GM12878 (cell line): ENCODE results near the gene RIT2. TPM values are rescaled to one million over a fixed set of nuclear protein-coding genes. Genes with fewer than 3 reads are reported as not detected.

Experiments
- ATAC-seq: fragments of 200-7000 bp; cut with Tn5 transposase; 3 replicates; pipeline ENCODE4 v1.9.1; 2020; ENCODE audit warnings: mild to moderate bottlenecking, moderate library complexity
- BruUV-seq: library from RNA; stranded (reverse); fragments of 400-500 nt; replicated peaks from 2 replicates; lab custom pipeline; 2021; lab: Mats Ljungman, UMichigan
- CTCF ChIA-PET: fragments of 300-600 bp; sonication (Branson Sonifier 250); formaldehyde crosslinking; extraction: SDS; loops from one replicate; lab custom pipeline; 2021; ENCODE audit warnings: inconsistent platforms; lab: Yijun Ruan, JAX
- POLR2A ChIA-PET: fragments of 350-600 bp; formaldehyde crosslinking; extraction: SDS; loops from one replicate; lab custom pipeline; 2021; ENCODE audit warnings: inconsistent platforms; lab: Charles Lee
- RAD21 ChIA-PET: fragments of 300-600 bp; sonication (Branson Sonifier 250); formaldehyde crosslinking; loops from one replicate; lab custom pipeline; 2023; ENCODE audit warnings: antibody characterized with exemption; ENCODE audit not compliant: unreplicated experiment; lab: Charles Lee
- SMC1A ChIA-PET: fragments of 300-600 bp; sonication (Branson Sonifier 250); formaldehyde crosslinking; loops from one replicate; lab custom pipeline; 2023; ENCODE audit not compliant: unreplicated experiment, uncharacterized antibody; lab: Charles Lee
- DNase-seq: peaks from one replicate; pipeline ENCODE4 v3.0.0-alpha.2; 2011; ENCODE audit warnings: low read depth, low spot score
- FAIRE-seq: peaks from 3 replicates; lab custom pipeline; 2011; peaks lifted over from hg19 to GRCh38; lab: Jason Lieb, UNC
- H2AFZ ChIP-seq: 2 replicates; pipeline ENCODE4 v1.6.0; 2011; ENCODE audit warnings: low read depth, low read length, control low read depth; ENCODE audit not compliant: control insufficient read depth
- H3K27ac ChIP-seq: 2 replicates; pipeline ENCODE4 v1.5.1; 2011; ENCODE audit warnings: control low read depth; ENCODE audit not compliant: control insufficient read depth, insufficient read depth
- H3K27me3 ChIP-seq, 2 experiments: replicated peaks in 1 of 2; 2 replicates each; pipeline versions ENCODE4 v1.6.0 to v1.6.1; 2011; ENCODE audit warnings: low read length in 1 of 2; ENCODE audit not compliant: control insufficient read depth in 2 of 2, insufficient read depth in 2 of 2
- H3K36me3 ChIP-seq, 2 experiments: 2 replicates each; pipeline ENCODE4 v1.5.1; 2011; ENCODE audit warnings: low read length in 1 of 2; ENCODE audit not compliant: control insufficient read depth in 2 of 2, insufficient read depth in 2 of 2
- H3K4me1 ChIP-seq: 2 replicates; pipeline ENCODE4 v1.6.1; 2011; ENCODE audit warnings: mild to moderate bottlenecking, low read length, moderate library complexity, mixed read lengths; ENCODE audit not compliant: control insufficient read depth, insufficient read depth
- H3K4me2 ChIP-seq: 2 replicates; pipeline ENCODE4 v1.6.0; 2011; ENCODE audit warnings: control low read depth; ENCODE audit not compliant: control insufficient read depth, insufficient read depth
- H3K4me3 ChIP-seq: fragments of 200-600 bp; sonication (generic); 2 replicates; pipeline ENCODE4 v1.5.1; 2016
- H3K79me2 ChIP-seq: 2 replicates; pipeline ENCODE4 v1.6.0; 2011; ENCODE audit warnings: low read length; ENCODE audit not compliant: control insufficient read depth, insufficient read depth
- H3K9ac ChIP-seq: 2 replicates; pipeline ENCODE4 v1.8.0; 2011; ENCODE audit warnings: low read length, control low read depth, mixed read lengths; ENCODE audit not compliant: control insufficient read depth, insufficient read depth
- H3K9me3 ChIP-seq: replicated peaks from 3 replicates; pipeline ENCODE4 v1.5.1; 2011; ENCODE audit warnings: mild to moderate bottlenecking, low read length; ENCODE audit not compliant: control insufficient read depth, insufficient read depth
- H4K20me1 ChIP-seq: 2 replicates; pipeline ENCODE4 v1.6.0; 2011; ENCODE audit not compliant: control insufficient read depth, insufficient read depth
- E2F4 ChIP-seq: IDR thresholded peaks from 2 replicates; pipeline ENCODE4 v1.6.1; 2012; ENCODE audit warnings: low read depth, low read length, improper control_type of control experiment
- GATAD2B ChIP-seq: fragments of 450-650 bp; conservative IDR thresholded peaks from 2 replicates; pipeline ENCODE4 v1.6.1; 2017; ENCODE audit warnings: low read depth, mild to moderate bottlenecking, moderate library complexity
- IKZF1 ChIP-seq: fragments of 450-650 bp; conservative IDR thresholded peaks from 2 replicates; pipeline ENCODE4 v1.6.1; 2017; ENCODE audit warnings: antibody characterized with exemption, mild to moderate bottlenecking
- KAT2A ChIP-seq: conservative IDR thresholded peaks from 2 replicates; pipeline ENCODE4 v1.6.1; 2011; ENCODE audit warnings: low read depth, low read length; ENCODE audit not compliant: control insufficient read depth
- MEF2B ChIP-seq: fragments of 450-650 bp; IDR thresholded peaks from 2 replicates; pipeline ENCODE4 v1.6.1; 2018; ENCODE audit warnings: mild to moderate bottlenecking, moderate library complexity; ENCODE audit not compliant: partially characterized antibody, poor library complexity, severe bottlenecking
- MYB ChIP-seq: fragments of 150-350 bp; IDR thresholded peaks from 2 replicates; pipeline ENCODE4 v1.6.1; 2014; ENCODE audit warnings: mild to moderate bottlenecking, low read depth, low read length, borderline replicate concordance
- RELB ChIP-seq: fragments of 450-650 bp; IDR thresholded peaks from 2 replicates; pipeline ENCODE4 v1.6.1; 2017; ENCODE audit warnings: low read depth, mild to moderate bottlenecking, moderate library complexity
- SMC3 ChIP-seq: IDR thresholded peaks from 2 replicates; pipeline ENCODE4 v1.6.1; 2011; ENCODE audit warnings: low read length, improper control_type of control experiment, borderline replicate concordance
- SPI1 ChIP-seq: IDR thresholded peaks from 2 replicates; pipeline ENCODE4 v1.6.1; 2011; ENCODE audit warnings: low read depth, mild to moderate bottlenecking, low read length, moderate library complexity, borderline replicate concordance; ENCODE audit not compliant: insufficient read depth
- in situ Hi-C: fragments of 300-500 bp; cut with MboI; formaldehyde crosslinking; loops from 9 replicates; pipeline ENCODE4 v1.14.3; 2018; ENCODE audit warnings: mixed read lengths
- intact Hi-C: fragments of 100-400 bp; cut with micrococcal nuclease; formaldehyde crosslinking; loops from one replicate; pipeline ENCODE4 v1.14.2; 2022; ENCODE audit not compliant: unreplicated experiment
- polyA plus RNA-seq, 11 experiments: library from polyadenylated mRNA; depleted of rRNA in 4 of 11; unstranded in 6 of 11; stranded (reverse) in 5 of 11; fragments of >200 nt; fragmentation: Nextera tagmentation in 4 of 11; fragmentation: Illumina TruSeq in 1 of 11; extraction: Ambion mirVana in 4 of 11; extraction: Trizol in 1 of 11; gene quantifications; 1 replicate in 1 of 11; 2 replicates in 10 of 11; pipeline versions ENCODE4 v1.2.1 to v1.2.3, GENCODE V29; 2011 to 2016; ENCODE audit warnings: inconsistent platforms in 2 of 11, missing spikeins in 2 of 11, low read depth in 1 of 11
- total RNA-seq, 4 experiments: library from RNA; depleted of rRNA in 3 of 4; stranded (reverse); fragments of >200 nt in 3 of 4; fragmentation: Illumina TruSeq in 1 of 4; extraction: Trizol in 1 of 4; gene quantifications; 2 replicates each; pipeline versions ENCODE4 v1.2.1 to v1.2.3, GENCODE V29; 2013 to 2021

RIT2 gene
- total and polyA plus RNA-seq, 10 of the 15 experiments (the other 5 are each of a cell fraction or from before 2014, with no cell fraction given): not detected

- TF ChIP-seq SPI1: no peak
- no peak for TF ChIP-seq RELB
- TF ChIP-seq MEF2B: no peak
- no peak for TF ChIP-seq E2F4
- no peak for TF ChIP-seq IKZF1
- TF ChIP-seq MYB: no peak
- no peak for TF ChIP-seq KAT2A
- TF ChIP-seq GATAD2B: no peak
- TF ChIP-seq, all 136 proteins: peak for 0
Observed at GRCh38 chr18:42828881-42829280, 286.6 kb downstream of the RIT2 start (continued).

GRCh38 chr18:42824178-42824577 is 291.3 kb downstream of the RIT2 start:
- Histone ChIP-seq H3K4me2 (no peak overlapping the region), H3K27ac (no peak overlapping the region), H2AFZ (no peak overlapping the region), H3K27me3 (no peaks in the 10 kb centered on the region), H3K9ac (no peak overlapping the region), H3K79me2 (no peaks in the 10 kb centered on the region), H3K4me3 (no peak overlapping the region), H4K20me1 (no peaks in the 10 kb centered on the region), H3K4me1 (no peaks in the 10 kb centered on the region), H3K36me3 (no peaks in the 10 kb centered on the region), H3K9me3 (no peaks in the 10 kb centered on the region)
- ChIA-PET POLR2A (interaction anchor here (0.6 kb wide), 1 partner anchor 527 kb away, joined by 11 read pairs; no protein-coding TSS in a partner anchor), SMC1A (no interaction called here), CTCF (no interaction called here), RAD21 (no interaction called here)
- intact Hi-C loops: no loop called here
- DNase-seq (no peak), ATAC-seq (no peak), FAIRE-seq (no peak)
- TF ChIP-seq SMC3: no peak
- in situ Hi-C loops: no loop called here
- no TSS peak for BruUV-seq
